GM23338 (cell line): ENCODE measurements around the gene ATP4B.

ENCODE experiments used
- CREB1 ChIP-seq: fragments of 250-450 bp; sonication (Bioruptor Pico); IDR thresholded peaks from 2 replicates; pipeline ENCODE4 v1.5.0; 2020; ENCODE audit warnings: low read depth, mild to moderate bottlenecking, moderate library complexity
- CTCF ChIP-seq, 2 experiments: fragments of 200-600 bp in 1 of 2; sonication (generic) in 1 of 2; conservative IDR thresholded peaks; 2 replicates each; pipeline versions ENCODE4 v1.5.1 to v1.6.1; 2016 to 2017; ENCODE audit warnings: antibody characterized with exemption in 2 of 2, low read depth in 2 of 2, mild to moderate bottlenecking in 2 of 2, moderate library complexity in 1 of 2
- ETS1 ChIP-seq: IDR thresholded peaks from 2 replicates; pipeline ENCODE4 v1.6.1; 2016; ENCODE audit warnings: antibody characterized with exemption
- EZH2 ChIP-seq: fragments of 200-600 bp; sonication (generic); IDR thresholded peaks from one replicate; pipeline ENCODE4 v1.8.0; 2017; ENCODE audit warnings: antibody characterized with exemption, mild to moderate bottlenecking, low read depth; ENCODE audit not compliant: unreplicated experiment
- EZH2phosphoT487 ChIP-seq: fragments of 200-600 bp; sonication (generic); IDR thresholded peaks from one replicate; pipeline ENCODE4 v1.8.1; 2018; ENCODE audit warnings: antibody characterized with exemption; ENCODE audit not compliant: unreplicated experiment
- JUNB ChIP-seq: IDR thresholded peaks from one replicate; pipeline ENCODE4 v1.6.1; 2016; ENCODE audit warnings: antibody characterized with exemption; ENCODE audit not compliant: unreplicated experiment
- NANOG ChIP-seq: IDR thresholded peaks from 2 replicates; pipeline ENCODE4 v1.6.1; 2016; ENCODE audit warnings: antibody characterized with exemption, borderline replicate concordance
- POLR2AphosphoS5 ChIP-seq: IDR thresholded peaks from 2 replicates; pipeline ENCODE4 v1.6.1; 2016; ENCODE audit warnings: antibody characterized with exemption, low read depth
- REST ChIP-seq: IDR thresholded peaks from one replicate; pipeline ENCODE4 v1.6.1; 2018; ENCODE audit warnings: antibody characterized with exemption; ENCODE audit not compliant: unreplicated experiment
- ZNF331 ChIP-seq: fragments of 250-450 bp; sonication (Bioruptor Pico); IDR thresholded peaks from 2 replicates; pipeline ENCODE4 v1.5.0; 2020; ENCODE audit warnings: low read depth, mild to moderate bottlenecking, moderate library complexity
- ZNF462 ChIP-seq: fragments of 250-450 bp; sonication (Bioruptor Pico); IDR thresholded peaks from 2 replicates; pipeline ENCODE4 v1.5.0; 2020; ENCODE audit warnings: mild to moderate bottlenecking, moderate library complexity

- TF ChIP-seq ZNF331 (CRISPR knock-in tag) (no peak), EZH2phosphoT487 (no peak), POLR2AphosphoS5 (no peak), REST (no peak), CTCF (conservative IDR thresholded peaks at IDR 0.05; ENCODE audit: low read depth in 2 of 2) (no peak), EZH2 (no peak), ETS1 (no peak), ZNF462 (CRISPR knock-in tag) (no peak), JUNB (no peak), CREB1 (CRISPR knock-in tag) (no peak), NANOG (no peak)
Measured at GRCh38 chr13:113630804-113631203, 27.2 kb downstream of the ATP4B start.
